HG03045 (cell line): ENCODE measurements around the gene ARMC5.
"Not testable (repeated sequence)": the region's sequence is repeated elsewhere in the genome, so short reads cannot be mapped to it uniquely, and the experiment has no call there.

Source experiments
- ATAC-seq: cut with Tn5 transposase; IDR thresholded peaks from one replicate; pipeline ENCODE4 v1.9.1; 2021; ENCODE audit warnings: mild to moderate bottlenecking, moderate library complexity; ENCODE audit not compliant: unreplicated experiment

Gene ARMC5

GRCh38 chr16:31430380-31431052 lies 28.8 kb upstream of the ARMC5 start:
- ATAC-seq: no peak

GRCh38 chr16:31435341-31436220 lies 23.7 kb upstream of the ARMC5 start:
- no peak for ATAC-seq

GRCh38 chr16:31436221-31437045 lies 22.9 kb upstream of the ARMC5 start:
- ATAC-seq: no peak

GRCh38 chr16:31438414-31438813 lies 20.9 kb upstream of the ARMC5 start:
- no peak for ATAC-seq

GRCh38 chr16:31439023-31439422 lies 20.3 kb upstream of the ARMC5 start:
- ATAC-seq: not testable (repeated sequence)

DNA sequence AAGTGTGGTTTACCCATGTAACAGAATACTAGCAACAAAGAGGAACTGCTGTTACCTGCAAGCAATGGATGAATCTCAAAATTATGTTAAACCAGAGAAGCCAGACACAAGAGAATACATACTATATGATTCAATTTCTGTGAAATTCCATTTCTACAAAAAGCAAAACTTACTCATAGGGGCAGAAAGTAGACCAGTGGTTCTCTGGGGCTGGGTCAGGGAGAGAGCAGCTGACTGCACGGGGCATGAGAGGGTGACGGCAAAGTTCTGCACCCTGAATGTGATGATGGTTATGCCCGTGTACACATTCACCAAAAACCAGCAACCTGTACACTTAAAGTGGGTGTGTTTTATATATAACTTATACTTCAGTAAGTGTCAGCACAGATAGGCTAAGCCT lies 19.8 kb upstream of the ARMC5 start:
- no peak for ATAC-seq

GRCh38 chr16:31440516-31441184 lies 18.7 kb upstream of the ARMC5 start:
- ATAC-seq: no peak

DNA sequence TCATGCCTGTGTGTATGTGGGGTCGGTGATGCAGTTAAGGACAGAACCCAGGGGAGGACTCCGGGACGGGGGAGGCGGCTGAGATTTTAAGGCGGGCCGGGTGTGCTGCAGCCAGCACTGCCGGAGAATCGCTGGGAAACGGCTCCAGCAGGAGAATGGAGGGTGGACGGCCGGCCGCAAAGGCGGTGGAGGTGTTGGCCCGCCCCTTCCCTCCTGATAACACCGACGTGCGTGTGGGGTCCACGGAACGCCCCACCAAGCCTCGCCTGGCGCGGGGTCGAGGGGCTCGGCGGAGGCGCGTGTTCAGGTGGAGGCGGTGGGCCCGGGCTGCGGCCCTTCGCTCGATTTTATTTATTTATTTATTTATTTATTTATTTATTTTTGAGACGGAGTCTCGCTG lies 17.3 kb upstream of the ARMC5 start:
- no peak for ATAC-seq

DNA sequence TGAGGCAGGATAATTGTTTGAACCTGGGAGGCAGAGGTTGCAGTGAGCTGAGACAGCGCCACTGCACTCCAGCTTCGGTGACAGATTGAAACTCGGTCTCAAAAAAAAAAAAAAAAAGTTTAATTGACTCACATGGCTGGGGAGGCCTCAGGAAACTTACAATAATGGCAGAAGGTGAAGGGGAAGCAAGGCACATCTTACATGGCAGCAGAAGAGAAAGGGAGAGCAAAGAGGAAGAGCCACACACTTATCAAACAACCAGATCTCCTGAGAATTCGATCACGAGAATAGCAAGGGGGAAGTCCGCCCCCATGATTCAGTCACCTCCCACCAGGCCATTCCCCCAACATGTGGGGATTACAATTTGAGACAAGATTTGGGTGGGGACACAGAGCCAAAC lies 13.4 kb upstream of the ARMC5 start:
- not testable (repeated sequence) for ATAC-seq

GRCh38 chr16:31451201-31451600 lies 8.1 kb upstream of the ARMC5 start:
- ATAC-seq: no peak

DNA sequence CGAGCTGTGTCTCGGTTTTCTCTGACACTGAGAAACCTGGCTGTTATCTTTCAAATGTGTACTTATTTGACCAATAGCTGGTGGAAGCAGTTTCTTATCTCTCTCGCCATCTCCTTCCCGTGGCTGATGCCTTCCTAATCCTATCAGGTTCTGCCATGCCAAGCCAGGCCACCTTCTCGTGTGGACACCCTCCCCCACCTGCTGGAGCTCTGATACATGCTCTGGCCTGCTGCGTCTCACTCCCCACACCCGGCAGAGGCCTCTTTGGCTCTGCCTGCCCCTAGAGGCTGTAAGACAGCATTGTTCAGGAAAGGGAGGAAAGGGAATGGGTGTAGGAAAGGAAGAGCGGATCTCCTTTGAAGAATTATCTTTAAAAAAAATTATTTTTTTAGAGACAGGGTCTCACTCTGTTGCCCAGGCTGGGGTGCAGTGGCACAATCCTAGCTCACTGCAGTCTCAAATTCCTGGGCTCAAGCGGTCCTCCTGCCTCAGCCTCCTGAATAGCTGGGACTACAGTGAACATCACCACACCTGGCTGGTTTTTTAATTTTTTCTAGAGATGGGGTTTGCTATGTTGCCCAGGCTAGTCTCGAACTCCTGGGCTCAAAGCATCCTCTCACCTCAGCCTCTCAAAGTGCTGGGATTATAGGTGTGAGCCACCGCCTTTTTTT lies 7.5 kb upstream of the ARMC5 start:
- ATAC-seq: no peak

DNA sequence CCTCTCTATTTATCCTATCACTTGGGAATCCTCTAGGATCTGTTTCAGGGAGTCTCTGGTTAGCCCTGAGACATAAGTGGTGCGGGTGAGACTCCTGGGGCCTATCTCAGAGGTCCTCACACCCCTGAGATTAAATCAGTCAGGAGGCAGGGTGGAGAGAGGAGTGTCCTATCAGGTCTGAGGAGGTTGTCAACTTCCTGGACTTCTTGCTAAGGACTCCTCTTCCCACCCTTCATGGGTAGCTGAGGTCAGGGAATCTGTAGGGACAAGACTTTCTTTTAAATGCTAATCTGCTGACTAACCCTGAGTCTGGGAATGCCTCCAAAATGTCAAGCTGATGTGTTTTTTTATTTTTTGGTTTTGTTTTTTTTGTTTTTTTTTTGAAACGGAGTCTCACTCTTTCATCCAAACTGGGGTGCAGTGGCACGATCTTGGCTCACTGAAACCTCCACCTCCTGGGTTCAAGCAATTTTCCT lies 6.6 kb upstream of the ARMC5 start:
- ATAC-seq: no peak

DNA sequence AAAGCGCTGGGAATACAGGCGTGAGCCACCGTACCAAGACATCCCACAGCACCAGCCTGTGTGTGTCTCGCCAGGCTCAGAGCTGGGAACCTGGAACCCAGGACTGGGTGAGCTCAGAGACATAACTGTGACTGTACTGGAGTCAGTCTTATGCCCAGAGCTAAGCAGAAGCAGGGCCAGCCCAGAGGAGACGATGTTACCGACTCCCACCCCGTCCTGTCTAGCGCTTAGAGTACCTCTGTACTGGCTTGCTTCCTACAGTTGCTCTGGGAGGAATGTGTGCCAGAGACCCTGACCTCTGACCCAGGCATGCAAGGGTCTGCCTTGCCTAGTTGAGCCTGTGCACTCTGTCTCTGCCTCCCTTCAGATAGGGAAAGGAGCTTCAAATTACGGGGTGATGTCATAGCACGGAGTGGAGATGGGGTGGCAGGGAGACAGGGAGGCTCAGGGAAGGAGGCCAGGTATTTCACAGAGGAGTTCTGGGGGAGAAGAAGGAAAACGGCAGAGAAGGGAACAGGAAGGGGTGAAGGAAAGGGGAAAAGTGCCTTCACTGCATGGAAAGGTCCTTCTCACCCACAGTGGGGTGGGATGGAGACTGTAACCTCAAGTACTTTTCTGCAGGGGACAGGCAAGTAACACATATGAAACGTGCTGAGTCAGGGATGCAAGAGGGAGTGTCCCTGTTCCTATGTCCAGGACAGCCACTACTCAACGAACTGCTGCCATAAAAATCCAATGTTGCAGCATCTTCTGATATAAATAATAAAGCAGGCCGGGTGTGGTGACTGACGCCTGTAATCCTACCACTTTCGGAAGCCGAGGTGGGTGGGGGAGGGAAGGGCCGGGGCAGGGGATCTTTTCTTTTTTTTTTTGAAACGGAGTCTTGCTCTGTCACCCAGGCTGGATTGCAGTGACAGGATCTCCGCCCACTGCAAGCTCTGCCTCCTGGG lies 5.8 kb upstream of the ARMC5 start:
- ATAC-seq: no peak

- ATAC-seq: no peak
Observed at GRCh38 chr16:31455601-31456314, 3.5 kb upstream of the ARMC5 start.

DNA sequence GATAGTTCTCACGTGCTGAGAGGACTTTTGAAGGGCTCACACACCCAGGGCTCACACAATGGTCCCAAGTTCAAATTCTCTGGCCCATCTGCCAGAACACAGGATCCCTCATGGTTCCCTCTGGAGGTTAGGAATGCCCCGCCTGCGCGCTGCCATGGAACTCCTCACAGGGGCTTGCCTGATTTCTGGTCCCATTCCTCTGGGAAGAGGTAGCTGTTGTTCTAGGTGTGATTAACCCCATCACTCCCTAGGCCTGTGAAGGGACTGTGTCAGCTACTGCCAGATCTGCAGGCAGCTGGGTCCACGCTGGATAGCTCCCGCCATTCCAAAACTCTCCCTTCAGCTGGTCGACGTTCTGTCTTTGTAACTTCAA lies 2.3 kb upstream of the ARMC5 start:
- no peak for ATAC-seq

DNA sequence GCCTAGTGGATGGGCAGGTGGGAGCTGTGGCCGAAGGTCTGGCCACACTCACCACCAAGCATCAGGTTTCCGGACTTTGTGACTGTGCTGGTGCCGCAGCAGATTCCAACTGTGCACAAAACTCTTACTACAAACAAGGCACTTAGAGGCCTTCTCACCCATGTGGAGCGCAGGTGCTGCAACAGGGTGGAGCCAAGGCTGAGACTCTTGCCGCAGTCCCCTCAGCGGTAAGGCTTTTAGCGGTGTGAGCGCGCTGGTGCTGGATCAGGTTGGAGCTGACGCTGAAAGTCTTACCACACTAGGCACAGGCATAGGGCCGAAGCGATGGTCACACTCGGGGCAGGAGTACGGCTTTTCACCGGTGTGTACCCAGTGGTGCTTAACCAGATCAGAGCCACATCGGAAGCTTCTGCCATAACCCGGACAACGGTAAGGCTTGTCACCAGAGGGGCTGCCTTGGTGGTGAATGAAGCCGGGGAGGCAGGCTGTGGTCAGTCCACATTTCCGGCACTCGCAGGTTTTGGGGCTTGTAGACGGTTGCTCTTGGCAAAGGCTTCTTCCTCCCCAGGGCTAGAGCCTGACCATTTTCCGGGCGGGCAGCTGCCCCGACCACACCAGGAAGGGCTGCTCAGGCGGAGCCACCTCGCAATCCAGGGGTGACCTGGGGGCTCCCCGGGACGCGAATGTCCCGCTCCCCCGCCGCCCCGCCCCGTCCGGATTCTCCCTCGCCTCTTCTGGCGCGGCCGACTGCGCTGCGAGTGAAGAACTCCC lies 1.0 kb upstream of the ARMC5 start:
- ATAC-seq: peak; percentile 2

GRCh38 chr16:31459687-31460581 lies 633 bp downstream of the ARMC5 start:
- ATAC-seq: peak; percentile 70
